Cardiac fibroblast (primary cell): ENCODE data around the gene HID1.

Source experiments
- DNase-seq, 2 donors: peaks; one replicate each; pipeline versions ENCODE4 v3.0.0 to v3.0.0-alpha.2; 2010; ENCODE audit warnings: low read depth in 2 of 2
- H3K4me3 ChIP-seq, 2 donors: replicated peaks in 1 of 2; 1 replicate in 1 of 2; 2 replicates in 1 of 2; pipeline ENCODE4 v1.5.1; 2011; ENCODE audit warnings: low read depth in 2 of 2, low read length in 2 of 2, mild to moderate bottlenecking in 2 of 2, moderate library complexity in 1 of 2
- TF ChIP-seq, protein P1 (sequence below): IDR thresholded peaks from one replicate; pipeline ENCODE4 v1.5.1; 2011; ENCODE audit warnings: low read depth, mild to moderate bottlenecking, low read length, inconsistent platforms

Gene HID1

GRCh38 chr17:74972107-74972972, at the start of gene HID1:
Gene HID1 (minus strand): TSS chr17:74972759. CDS start chr17:74972656, 103 bp downstream.
- no peak for DNase-seq
- TF ChIP-seq, protein P1, sequence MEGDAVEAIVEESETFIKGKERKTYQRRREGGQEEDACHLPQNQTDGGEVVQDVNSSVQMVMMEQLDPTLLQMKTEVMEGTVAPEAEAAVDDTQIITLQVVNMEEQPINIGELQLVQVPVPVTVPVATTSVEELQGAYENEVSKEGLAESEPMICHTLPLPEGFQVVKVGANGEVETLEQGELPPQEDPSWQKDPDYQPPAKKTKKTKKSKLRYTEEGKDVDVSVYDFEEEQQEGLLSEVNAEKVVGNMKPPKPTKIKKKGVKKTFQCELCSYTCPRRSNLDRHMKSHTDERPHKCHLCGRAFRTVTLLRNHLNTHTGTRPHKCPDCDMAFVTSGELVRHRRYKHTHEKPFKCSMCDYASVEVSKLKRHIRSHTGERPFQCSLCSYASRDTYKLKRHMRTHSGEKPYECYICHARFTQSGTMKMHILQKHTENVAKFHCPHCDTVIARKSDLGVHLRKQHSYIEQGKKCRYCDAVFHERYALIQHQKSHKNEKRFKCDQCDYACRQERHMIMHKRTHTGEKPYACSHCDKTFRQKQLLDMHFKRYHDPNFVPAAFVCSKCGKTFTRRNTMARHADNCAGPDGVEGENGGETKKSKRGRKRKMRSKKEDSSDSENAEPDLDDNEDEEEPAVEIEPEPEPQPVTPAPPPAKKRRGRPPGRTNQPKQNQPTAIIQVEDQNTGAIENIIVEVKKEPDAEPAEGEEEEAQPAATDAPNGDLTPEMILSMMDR = no peak

GRCh38 chr17:75020331-75021110, 48.0 kb upstream of the HID1 start:
- TF ChIP-seq, protein P1 = no peak
- H3K4me3 ChIP-seq = no peak overlapping the region
- no peak for DNase-seq

More at GRCh38 chr17:74972107-74972972, at the start of gene HID1:
- H3K4me3 ChIP-seq = peak within 1 kb of the TSS; percentile 33 to 45

GRCh38 chr17:75019710-75020109, 47.2 kb upstream of the HID1 start:
- no peak for DNase-seq
- TF ChIP-seq, protein P1 = no peak
- no peak overlapping the region for H3K4me3 ChIP-seq

GRCh38 chr17:75019146-75019545, 46.6 kb upstream of the HID1 start:
- TF ChIP-seq, protein P1 = no peak
- DNase-seq = no peak
- H3K4me3 ChIP-seq = no peak overlapping the region

DNA sequence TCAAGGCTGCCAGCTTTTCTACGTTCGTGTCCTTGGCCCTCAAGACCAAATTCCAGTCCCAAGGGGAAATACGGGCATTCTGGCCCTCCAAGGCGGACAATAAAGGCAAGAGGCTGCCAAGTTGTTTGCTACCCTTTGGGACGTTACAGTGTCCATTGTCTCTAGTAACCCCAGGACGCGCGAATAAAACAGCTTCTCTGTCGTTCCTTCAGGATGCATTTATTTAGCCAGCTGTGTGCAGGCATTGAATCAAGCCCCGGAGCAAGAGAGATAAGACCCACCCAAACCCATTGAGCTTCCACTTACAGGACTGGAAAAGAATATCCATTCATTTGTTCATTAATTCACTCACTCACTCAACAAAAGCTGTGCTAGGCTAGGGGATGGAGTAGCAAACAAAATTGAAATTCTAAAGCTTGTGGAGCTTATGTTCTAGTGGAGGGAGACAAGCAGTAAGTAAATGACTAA, 40.6 kb upstream of the HID1 start:
- DNase-seq = no peak
- TF ChIP-seq, protein P1 = no peak
- H3K4me3 ChIP-seq = peak overlapping the region; percentile 84 to 90

GRCh38 chr17:75012346-75013091, 40.0 kb upstream of the HID1 start, which contains the start of gene MRPL58:
Gene MRPL58 (plus strand): TSS chr17:75012670. CDS start chr17:75012687, 17 bp downstream.
- DNase-seq = peak; percentile 87 to 91
- peak within 1 kb of the TSS; percentile 84 to 90 for H3K4me3 ChIP-seq
- TF ChIP-seq, protein P1 = peak; percentile 78
